Endothelial cell of umbilical vein (primary cell): ENCODE data around the gene DNAJB13. TPM values are rescaled to one million over a fixed set of nuclear protein-coding genes. Genes with fewer than 3 reads are reported as not detected.

ENCODE experiments used
- BruUV-seq: library from RNA; stranded (reverse); fragments of 400-500 nt; replicated peaks from 2 replicates; lab custom pipeline; 2021; lab: Mats Ljungman, UMichigan
- CTCF ChIA-PET: fragments of 300-600, 350-600 bp; sonication (Branson Sonifier 250); formaldehyde crosslinking; loops from one replicate; lab custom pipeline; 2021; ENCODE audit warnings: antibody characterized with exemption, inconsistent platforms; lab: Charles Lee
- POLR2A ChIA-PET: fragments of 300-600, 350-600 bp; sonication (Branson Sonifier 250); formaldehyde crosslinking; loops from one replicate; lab custom pipeline; 2021; ENCODE audit warnings: antibody characterized with exemption, inconsistent platforms; lab: Charles Lee
- DNase-seq: peaks from one replicate; pipeline ENCODE4 v3.0.0-alpha.2; 2011; ENCODE audit warnings: low read depth, low spot score
- FAIRE-seq: peaks from 2 replicates; lab custom pipeline; 2011; peaks lifted over from hg19 to GRCh38; lab: Jason Lieb, UNC
- H2AFZ ChIP-seq: 2 replicates; pipeline ENCODE4 v1.6.0; 2012; ENCODE audit warnings: low read depth, low read length, control low read depth, inconsistent platforms
- H3K27ac ChIP-seq: 2 replicates; pipeline ENCODE4 v1.5.1; 2011; ENCODE audit warnings: low read depth, mild to moderate bottlenecking, control low read depth, low read length, moderate library complexity; ENCODE audit not compliant: insufficient read depth
- H3K27me3 ChIP-seq, 2 experiments: 2 replicates each; pipeline versions ENCODE4 v1.6.0 to v1.6.1; 2011; ENCODE audit warnings: low read length in 2 of 2, mixed read lengths in 1 of 2; ENCODE audit not compliant: control insufficient read depth in 2 of 2, insufficient read depth in 2 of 2
- H3K36me3 ChIP-seq, 2 experiments: 2 replicates in 1 of 2; 3 replicates in 1 of 2; pipeline ENCODE4 v1.5.1; 2011; ENCODE audit warnings: low read length in 2 of 2, mild to moderate bottlenecking in 1 of 2, moderate library complexity in 1 of 2; ENCODE audit not compliant: control insufficient read depth in 2 of 2, insufficient read depth in 2 of 2; ENCODE audit errors: extremely low read depth in 1 of 2
- H3K4me1 ChIP-seq: 3 replicates; pipeline ENCODE4 v1.5.1; 2011; ENCODE audit warnings: mild to moderate bottlenecking, low read length; ENCODE audit not compliant: control insufficient read depth, insufficient read depth; ENCODE audit errors: extremely low read depth
- H3K4me2 ChIP-seq: 2 replicates; pipeline ENCODE4 v1.6.1; 2011; ENCODE audit warnings: low read length, control low read depth, mixed read lengths; ENCODE audit not compliant: insufficient read depth
- H3K4me3 ChIP-seq, 3 experiments: fragments of 200-600 bp in 1 of 3; sonication (generic), shearing (Covaris generic) in 1 of 3; replicated peaks in 1 of 3; 2 replicates each; pipeline ENCODE4 v1.5.1; 2011 to 2016; ENCODE audit warnings: control low read depth in 3 of 3, low read length in 3 of 3, mild to moderate bottlenecking in 2 of 3, inconsistent platforms in 1 of 3, low read depth in 1 of 3, moderate library complexity in 1 of 3; ENCODE audit not compliant: insufficient read depth in 1 of 3
- H3K79me2 ChIP-seq: 2 replicates; pipeline ENCODE4 v1.6.0; 2012; ENCODE audit warnings: low read length, inconsistent platforms; ENCODE audit not compliant: control insufficient read depth, insufficient read depth
- H3K9ac ChIP-seq: replicated peaks from 2 replicates; pipeline ENCODE3; 2011; ENCODE audit warnings: low read length, control low read depth; ENCODE audit not compliant: insufficient read depth; ENCODE audit errors: extremely low read depth
- H3K9me1 ChIP-seq: replicated peaks from 3 replicates; pipeline ENCODE4 v1.6.0; 2011; ENCODE audit warnings: mild to moderate bottlenecking, low read length; ENCODE audit not compliant: control insufficient read depth, insufficient read depth; ENCODE audit errors: extremely low read depth
- H3K9me3 ChIP-seq: replicated peaks from 2 replicates; pipeline ENCODE4 v1.5.1; 2012; ENCODE audit warnings: low read length, inconsistent platforms; ENCODE audit not compliant: control insufficient read depth, insufficient read depth
- H4K20me1 ChIP-seq: replicated peaks from 2 replicates; pipeline ENCODE3; 2011; ENCODE audit warnings: mild to moderate bottlenecking, low read length; ENCODE audit not compliant: control insufficient read depth, insufficient read depth; ENCODE audit errors: extremely low read depth
- EZH2 ChIP-seq: IDR thresholded peaks from 2 replicates; pipeline ENCODE4 v1.6.1; 2012; ENCODE audit warnings: borderline replicate concordance, low read depth, mild to moderate bottlenecking, moderate library complexity, low read length, inconsistent platforms; ENCODE audit not compliant: severe bottlenecking
- FOS ChIP-seq: IDR thresholded peaks from 2 replicates; pipeline ENCODE4 v1.6.1; 2011; ENCODE audit warnings: mild to moderate bottlenecking, low read length, moderate library complexity, borderline replicate concordance; ENCODE audit not compliant: insufficient read depth
- GATA2 ChIP-seq: IDR thresholded peaks from 2 replicates; pipeline ENCODE4 v1.7.0; 2011; ENCODE audit warnings: low read depth, mild to moderate bottlenecking, moderate library complexity, mixed read lengths, low read length; ENCODE audit not compliant: insufficient read length, insufficient read depth
- JUN ChIP-seq: IDR thresholded peaks from 2 replicates; pipeline ENCODE4 v1.6.1; 2011; ENCODE audit warnings: borderline replicate concordance, low read depth; ENCODE audit not compliant: insufficient read length, insufficient read depth
- MYC ChIP-seq: IDR thresholded peaks from one replicate; pipeline ENCODE4 v1.6.1; 2011; ENCODE audit warnings: mild to moderate bottlenecking, low read depth, low read length
- POLR2A ChIP-seq: IDR thresholded peaks from 2 replicates; pipeline ENCODE4 v1.6.1; 2012; ENCODE audit warnings: low read depth, mild to moderate bottlenecking, control low read depth, low read length
- POLR2AphosphoS5 ChIP-seq: IDR thresholded peaks from 2 replicates; pipeline ENCODE4 v1.6.1; 2012; ENCODE audit warnings: low read depth, mild to moderate bottlenecking, control low read depth, low read length, moderate library complexity; ENCODE audit not compliant: insufficient read depth
- dilution Hi-C: fragments of 300-500 bp; cut with MboI; formaldehyde crosslinking; loops from one replicate; pipeline ENCODE4 v1.15.0; 2019; ENCODE audit warnings: low sequenced_read_pairs; ENCODE audit not compliant: extremely low pct_ligation_motif_present
- intact Hi-C: fragments of 100-400 bp; cut with micrococcal nuclease; formaldehyde crosslinking; loops from one replicate; pipeline ENCODE4 v1.10.0; 2022
- polyA plus RNA-seq, 4 experiments: library from polyadenylated mRNA; depleted of rRNA in 3 of 4; stranded (reverse) in 3 of 4; unstranded in 1 of 4; fragments of >200 nt; gene quantifications; 2 replicates each; pipeline versions ENCODE4 v1.2.1 to v1.2.3, GENCODE V29; 2011 to 2012; ENCODE audit warnings: missing spikeins in 1 of 4
- total RNA-seq: library from RNA; stranded (reverse); gene quantifications from 2 replicates; pipeline ENCODE4 v1.2.3, GENCODE V29; 2021
- TF ChIP-seq, protein P1 (sequence below): IDR thresholded peaks from 2 replicates; pipeline ENCODE4 v1.6.1; 2011; ENCODE audit not compliant: insufficient read depth, insufficient read length
- TF ChIP-seq, protein P2 (sequence below), 2 donors: IDR thresholded peaks; 1 replicate in 1 of 2; 2 replicates in 1 of 2; pipeline ENCODE4 v1.5.1; 2011; ENCODE audit warnings: low read length in 2 of 2, mild to moderate bottlenecking in 2 of 2, moderate library complexity in 2 of 2, control low read depth in 1 of 2, inconsistent platforms in 1 of 2, low read depth in 1 of 2; ENCODE audit not compliant: insufficient read depth in 1 of 2; ENCODE audit errors: extremely low read depth in 1 of 2

The DNAJB13 gene
- total and polyA plus RNA-seq, 2 donors (not counting 3 experiments of a cell fraction or from before 2014, with no cell fraction given), result 0.07 to 0.46 TPM

DNA sequence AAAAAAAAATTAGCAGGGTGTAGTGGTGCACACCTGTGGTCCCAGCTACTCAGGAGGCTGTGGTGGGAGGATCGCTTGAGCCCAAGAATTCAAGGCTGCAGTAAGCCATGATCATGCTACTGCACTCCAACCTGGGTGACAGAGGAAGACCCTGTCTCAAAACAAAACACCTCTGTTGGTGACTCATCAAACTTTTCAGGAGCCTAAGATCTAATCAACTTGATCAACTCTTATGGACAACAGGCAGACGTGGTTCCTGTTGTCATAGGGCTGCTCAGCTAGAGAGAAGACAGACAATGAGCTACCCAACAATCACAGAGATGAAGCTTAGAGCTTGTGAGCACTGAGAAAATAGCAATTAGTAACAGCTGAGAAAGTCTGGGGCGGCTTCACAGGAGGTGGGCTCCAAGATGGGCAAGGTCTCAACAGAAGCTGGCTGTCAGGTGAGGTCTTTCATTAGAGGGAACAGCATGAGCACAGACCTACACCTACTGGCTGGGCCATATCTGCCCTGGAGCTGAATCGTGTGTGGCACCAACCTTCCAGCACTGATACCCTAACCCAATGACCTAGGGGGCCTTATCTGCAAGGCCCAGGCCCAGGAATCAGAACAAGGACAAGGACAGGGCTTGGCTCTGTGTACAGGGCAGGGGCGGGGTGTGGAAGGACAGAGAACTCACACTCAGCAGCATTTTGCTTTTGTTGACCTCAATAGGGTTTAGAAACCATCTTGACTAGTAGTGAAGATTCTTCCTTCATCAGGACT is 65.3 kb downstream of the DNAJB13 start:
- Histone ChIP-seq H3K9me3 (no peaks in the 10 kb centered on the region), H3K4me1 (no peaks in the 10 kb centered on the region), H3K4me2 (no peak overlapping the region), H4K20me1 (no peaks in the 10 kb centered on the region), H3K27me3 (no peaks in the 10 kb centered on the region), H2AFZ (no peak overlapping the region), H3K9me1 (no peaks in the 10 kb centered on the region), H3K4me3 (no peak overlapping the region), H3K36me3 (peaks cover 0 to 11% of the 10 kb centered on the region in 2 experiments), H3K27ac (no peak overlapping the region), H3K9ac (no peak overlapping the region), H3K79me2 (no peaks in the 10 kb centered on the region)
- POLR2A ChIA-PET, result no interaction called here
- TF ChIP-seq, protein P1, sequence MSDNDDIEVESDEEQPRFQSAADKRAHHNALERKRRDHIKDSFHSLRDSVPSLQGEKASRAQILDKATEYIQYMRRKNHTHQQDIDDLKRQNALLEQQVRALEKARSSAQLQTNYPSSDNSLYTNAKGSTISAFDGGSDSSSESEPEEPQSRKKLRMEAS, result no peak
- TF ChIP-seq JUN (no peak), EZH2 (no peak), MYC (no peak), POLR2A (no peak)
- FAIRE-seq, result no peak
- no peak for DNase-seq
- dilution Hi-C loops (no loop called here), intact Hi-C loops (no loop called here)
- CTCF ChIA-PET, result interaction anchor here (0.7 to 2.7 kb wide), 3 partner anchors 10 to 11 kb away, joined by 3 to 5 read pairs (median 3); no protein-coding TSS in a partner anchor
- BruUV-seq, result no TSS peak

DNA sequence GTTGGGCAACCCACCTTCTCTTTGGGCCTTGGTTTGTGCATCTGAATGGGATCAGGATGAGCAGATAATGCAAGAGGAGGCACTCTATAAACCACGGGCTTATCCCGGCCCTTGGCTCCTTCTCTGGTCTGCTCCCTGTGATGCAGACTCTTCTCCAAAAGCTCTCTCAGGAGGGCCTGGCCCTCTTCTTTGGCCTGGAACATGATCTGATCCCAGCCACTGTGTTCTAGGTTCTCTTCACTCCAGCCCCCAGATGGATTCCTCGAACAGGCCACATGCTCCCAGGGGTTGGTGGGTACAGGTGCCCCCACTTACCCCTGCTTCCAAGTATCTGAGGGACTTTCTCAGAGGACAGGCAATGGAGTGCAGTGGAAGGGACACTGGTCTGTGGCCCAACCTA is 66.8 kb downstream of the DNAJB13 start:
- dilution Hi-C loops, result no loop called here
- H3K79me2 ChIP-seq, result no peaks in the 10 kb centered on the region
- no peak overlapping the region for H3K4me2 ChIP-seq
- no peaks in the 10 kb centered on the region for H3K9me3 ChIP-seq
- intact Hi-C loops, result no loop called here
- no peaks in the 10 kb centered on the region for H3K9me1 ChIP-seq
- BruUV-seq, result no TSS peak
- H3K36me3 ChIP-seq, result peaks cover 0 to 11% of the 10 kb centered on the region in 2 experiments
- FAIRE-seq, result no peak
- H3K4me3 ChIP-seq, result no peak overlapping the region
- no peaks in the 10 kb centered on the region for H3K4me1 ChIP-seq
- no peak overlapping the region for H2AFZ ChIP-seq
- POLR2A ChIA-PET, result no interaction called here
- H3K27ac ChIP-seq, result no peak overlapping the region
- H3K9ac ChIP-seq, result no peak overlapping the region
- H4K20me1 ChIP-seq, result no peaks in the 10 kb centered on the region
- DNase-seq, result no peak
- CTCF ChIA-PET, result no interaction called here
- H3K27me3 ChIP-seq, result no peaks in the 10 kb centered on the region
- TF ChIP-seq POLR2AphosphoS5 (no peak), JUN (no peak), FOS (no peak), MYC (no peak), GATA2 (no peak), EZH2 (no peak), POLR2A (no peak)
- TF ChIP-seq, protein P2, sequence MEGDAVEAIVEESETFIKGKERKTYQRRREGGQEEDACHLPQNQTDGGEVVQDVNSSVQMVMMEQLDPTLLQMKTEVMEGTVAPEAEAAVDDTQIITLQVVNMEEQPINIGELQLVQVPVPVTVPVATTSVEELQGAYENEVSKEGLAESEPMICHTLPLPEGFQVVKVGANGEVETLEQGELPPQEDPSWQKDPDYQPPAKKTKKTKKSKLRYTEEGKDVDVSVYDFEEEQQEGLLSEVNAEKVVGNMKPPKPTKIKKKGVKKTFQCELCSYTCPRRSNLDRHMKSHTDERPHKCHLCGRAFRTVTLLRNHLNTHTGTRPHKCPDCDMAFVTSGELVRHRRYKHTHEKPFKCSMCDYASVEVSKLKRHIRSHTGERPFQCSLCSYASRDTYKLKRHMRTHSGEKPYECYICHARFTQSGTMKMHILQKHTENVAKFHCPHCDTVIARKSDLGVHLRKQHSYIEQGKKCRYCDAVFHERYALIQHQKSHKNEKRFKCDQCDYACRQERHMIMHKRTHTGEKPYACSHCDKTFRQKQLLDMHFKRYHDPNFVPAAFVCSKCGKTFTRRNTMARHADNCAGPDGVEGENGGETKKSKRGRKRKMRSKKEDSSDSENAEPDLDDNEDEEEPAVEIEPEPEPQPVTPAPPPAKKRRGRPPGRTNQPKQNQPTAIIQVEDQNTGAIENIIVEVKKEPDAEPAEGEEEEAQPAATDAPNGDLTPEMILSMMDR (IDR thresholded peaks at IDR 0.05; ENCODE audit: extremely low read depth in 1 of 2, insufficient read depth in 1 of 2, low read depth in 1 of 2, low read length in 2 of 2), result no peak
- TF ChIP-seq, protein P1, result no peak
